K562 treated with DMSO at 1 percent for 12 hours (cell line): ENCODE results near the gene CCDC69. TPM values are rescaled to one million over a fixed set of nuclear protein-coding genes. Genes with fewer than 3 reads are reported as not detected.

Experiments
- total RNA-seq: library from RNA; unstranded; fragments of 300-600 nt; gene quantifications from 2 replicates; pipeline ENCODE4 v1.2.3, GENCODE V29; 2022; ENCODE audit not compliant: insufficient read depth

The CCDC69 gene
- total RNA-seq, result 8.4 and 20.4 TPM in 2 replicates

GRCh38 chr5:151223447-151224264 lies at the start of gene CCDC69:
TSS of gene CCDC69 (minus strand) at chr5:151224092. CDS start at chr5:151223970, 122 bp downstream.

GRCh38 chr5:151252762-151253604 lies 29.1 kb upstream of the CCDC69 start, which contains the start of gene GM2A:
TSS of gene GM2A (plus strand) at chr5:151253185. CDS start at chr5:151253217, 32 bp downstream.

GRCh38 chr5:151157426-151158286 lies 66.2 kb downstream of the CCDC69 start, which contains the start of gene ANXA6:
TSS of gene ANXA6 (minus strand) at chr5:151157779. CDS start at chr5:151147901, 9,878 bp downstream.

Other genes with a start within 250 kb of the CCDC69 start
- 1.4 TPM in 1 of 2 replicates, not detected in the other for gene GPX3, start 203.5 kb downstream of the CCDC69 start, total RNA-seq
- 38.5 and 55.4 TPM in 2 replicates for gene TNIP1, start 143.1 kb downstream of the CCDC69 start, total RNA-seq
- 17.9 and 27.0 TPM in 2 replicates for gene ANXA6, start 66.3 kb downstream of the CCDC69 start, total RNA-seq
- 26.8 and 60.4 TPM in 2 replicates for gene GM2A, start 29.1 kb upstream of the CCDC69 start, total RNA-seq
- gene SLC36A3, start 79.7 kb upstream of the CCDC69 start, total RNA-seq, result not detected in 2 replicates
- not detected in 2 replicates for gene SLC36A2, start 123.5 kb upstream of the CCDC69 start, total RNA-seq
- gene SLC36A1, start 223.5 kb upstream of the CCDC69 start, total RNA-seq, result 1.7 and 5.8 TPM in 2 replicates